Thyroid gland (tissue), 4 donors: ENCODE data around the gene NR3C2.

Experiments used
- POLR2A ChIP-seq, 2 donors: fragments of 450-650 bp; IDR thresholded peaks; one replicate each; pipeline ENCODE4 v1.6.1; 2017; ENCODE audit warnings: antibody characterized with exemption in 2 of 2, mild to moderate bottlenecking in 2 of 2, moderate library complexity in 1 of 2
- TF ChIP-seq, protein P1 (sequence below), 6 experiments: fragments of 200-600 bp in 3 of 6; fragments of 450-650 bp in 3 of 6; sonication (generic) in 3 of 6; IDR thresholded peaks; one replicate each; pipeline ENCODE4 v1.5.1; 2016 to 2019; ENCODE audit warnings: antibody characterized with exemption in 6 of 6, mild to moderate bottlenecking in 2 of 6, inconsistent platforms in 1 of 6, moderate library complexity in 1 of 6

DNA sequence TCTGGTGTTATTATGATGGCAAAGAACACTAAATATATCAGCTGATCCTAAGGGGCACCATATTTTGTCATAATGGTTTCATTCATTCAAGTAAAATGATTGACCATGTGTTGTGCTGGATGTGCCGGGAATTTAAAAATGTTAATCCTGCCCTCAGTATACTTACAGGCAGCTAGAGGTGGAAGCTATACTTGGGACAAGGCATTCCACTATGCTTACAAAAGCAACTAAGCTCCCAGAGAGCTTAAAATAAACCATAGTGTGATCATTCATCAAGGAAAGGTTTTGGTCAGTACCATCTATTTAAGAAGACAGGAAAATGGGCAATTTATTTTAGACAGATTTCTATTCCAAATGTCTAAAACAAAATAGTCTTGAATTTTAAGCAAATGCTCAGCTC is 46.4 kb downstream of the NR3C2 start:
- TF ChIP-seq, protein P1, sequence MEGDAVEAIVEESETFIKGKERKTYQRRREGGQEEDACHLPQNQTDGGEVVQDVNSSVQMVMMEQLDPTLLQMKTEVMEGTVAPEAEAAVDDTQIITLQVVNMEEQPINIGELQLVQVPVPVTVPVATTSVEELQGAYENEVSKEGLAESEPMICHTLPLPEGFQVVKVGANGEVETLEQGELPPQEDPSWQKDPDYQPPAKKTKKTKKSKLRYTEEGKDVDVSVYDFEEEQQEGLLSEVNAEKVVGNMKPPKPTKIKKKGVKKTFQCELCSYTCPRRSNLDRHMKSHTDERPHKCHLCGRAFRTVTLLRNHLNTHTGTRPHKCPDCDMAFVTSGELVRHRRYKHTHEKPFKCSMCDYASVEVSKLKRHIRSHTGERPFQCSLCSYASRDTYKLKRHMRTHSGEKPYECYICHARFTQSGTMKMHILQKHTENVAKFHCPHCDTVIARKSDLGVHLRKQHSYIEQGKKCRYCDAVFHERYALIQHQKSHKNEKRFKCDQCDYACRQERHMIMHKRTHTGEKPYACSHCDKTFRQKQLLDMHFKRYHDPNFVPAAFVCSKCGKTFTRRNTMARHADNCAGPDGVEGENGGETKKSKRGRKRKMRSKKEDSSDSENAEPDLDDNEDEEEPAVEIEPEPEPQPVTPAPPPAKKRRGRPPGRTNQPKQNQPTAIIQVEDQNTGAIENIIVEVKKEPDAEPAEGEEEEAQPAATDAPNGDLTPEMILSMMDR (IDR thresholded peaks at IDR 0.05) = no peak
- TF ChIP-seq POLR2A (IDR thresholded peaks at IDR 0.05) = no peak
